Right renal pelvis (tissue), 4 donors: ENCODE data around the gene CD177. TPM values are rescaled to one million over a fixed set of nuclear protein-coding genes. Genes with fewer than 3 reads are reported as not detected.
"Not testable (repeated sequence)": the region's sequence is repeated elsewhere in the genome, so short reads cannot be mapped to it uniquely, and the experiment has no call there.

Source experiments
- DNase-seq, 4 donors: peaks; one replicate each; pipeline ENCODE4 v3.0.0-alpha.2; 2013; ENCODE audit warnings: low read depth in 4 of 4, low spot score in 3 of 4, missing footprints in 1 of 4
- polyA plus RNA-seq, 4 donors: library from polyadenylated mRNA; unstranded; fragments of 120-200 nt; gene quantifications; one replicate each; pipeline ENCODE4 v1.2.1, GENCODE V29; 2013; ENCODE audit not compliant: insufficient read length in 4 of 4

CD177 gene
- polyA plus RNA-seq, 4 donors: 0.35 to 0.39 TPM; not detected in 2

DNA sequence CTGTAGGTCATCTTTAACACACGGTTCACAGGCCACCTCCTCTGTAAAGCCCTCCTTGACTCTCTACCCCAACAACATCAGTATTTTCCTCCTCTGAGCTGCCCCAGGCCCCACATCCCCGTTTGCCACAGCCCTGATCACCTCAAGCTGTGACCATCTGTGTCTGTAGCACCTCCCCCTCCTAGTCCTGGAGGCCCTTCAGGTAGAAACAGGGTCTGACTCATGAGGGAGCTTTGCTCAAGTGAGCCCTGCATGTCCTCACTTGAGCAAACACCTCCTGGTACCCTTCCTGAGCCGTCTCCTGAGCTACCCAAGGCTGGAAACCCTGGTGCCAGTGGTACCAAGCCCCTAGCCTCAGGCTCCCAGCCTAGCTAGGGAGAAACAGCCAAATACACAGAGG, 24.1 kb downstream of the CD177 start:
- DNase-seq: not testable (repeated sequence)

DNA sequence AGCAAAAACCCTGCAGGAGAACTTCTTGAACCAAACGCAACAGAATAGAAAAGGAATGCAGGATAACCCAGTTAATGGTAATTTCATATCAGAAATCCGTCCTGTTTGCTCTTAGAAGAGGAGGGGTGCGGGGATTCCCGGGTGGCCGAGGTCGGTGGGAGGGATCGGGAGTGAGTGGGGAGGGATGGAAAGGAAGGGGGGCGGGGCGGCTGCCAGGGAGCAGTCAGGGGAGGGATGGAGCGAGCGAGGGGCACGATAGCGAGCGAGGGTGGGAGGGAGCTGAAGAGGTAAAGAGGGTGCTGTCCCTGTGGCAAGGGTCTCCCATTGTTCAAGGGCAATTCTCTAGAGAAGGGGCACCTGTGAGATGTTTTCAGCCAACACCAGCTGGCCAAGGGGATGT, 26.5 kb downstream of the CD177 start:
- no peak for DNase-seq

DNA sequence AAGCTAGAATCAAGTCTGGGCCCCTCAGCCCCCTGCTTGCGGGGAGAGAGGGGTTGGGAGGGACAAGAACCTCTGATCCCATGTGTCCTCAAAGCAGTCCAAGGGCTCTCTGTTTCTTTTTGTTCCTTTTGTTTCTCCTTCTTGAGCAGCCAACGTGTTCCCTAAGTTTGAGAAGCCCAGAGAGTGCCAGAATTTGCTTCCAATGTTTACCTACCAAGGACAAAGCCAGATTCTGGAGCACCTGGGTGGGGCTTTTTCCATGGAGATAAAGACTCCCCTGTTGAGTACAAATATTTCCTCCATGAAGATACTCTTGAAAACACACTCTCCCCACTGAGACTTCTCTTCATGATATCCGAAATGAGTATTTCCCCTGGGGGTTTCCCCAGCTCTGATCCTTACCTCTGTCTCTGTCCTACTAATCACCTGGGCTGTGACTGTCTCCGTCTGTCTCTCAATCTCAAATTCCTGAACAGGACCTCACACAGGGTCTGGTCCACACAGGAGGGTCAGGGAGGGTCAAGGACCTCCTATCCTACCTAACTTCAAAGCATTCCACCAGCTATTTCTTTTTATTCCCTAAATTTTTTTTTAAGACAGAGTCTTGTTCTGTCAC, 27.4 kb downstream of the CD177 start:
- DNase-seq: no peak

DNA sequence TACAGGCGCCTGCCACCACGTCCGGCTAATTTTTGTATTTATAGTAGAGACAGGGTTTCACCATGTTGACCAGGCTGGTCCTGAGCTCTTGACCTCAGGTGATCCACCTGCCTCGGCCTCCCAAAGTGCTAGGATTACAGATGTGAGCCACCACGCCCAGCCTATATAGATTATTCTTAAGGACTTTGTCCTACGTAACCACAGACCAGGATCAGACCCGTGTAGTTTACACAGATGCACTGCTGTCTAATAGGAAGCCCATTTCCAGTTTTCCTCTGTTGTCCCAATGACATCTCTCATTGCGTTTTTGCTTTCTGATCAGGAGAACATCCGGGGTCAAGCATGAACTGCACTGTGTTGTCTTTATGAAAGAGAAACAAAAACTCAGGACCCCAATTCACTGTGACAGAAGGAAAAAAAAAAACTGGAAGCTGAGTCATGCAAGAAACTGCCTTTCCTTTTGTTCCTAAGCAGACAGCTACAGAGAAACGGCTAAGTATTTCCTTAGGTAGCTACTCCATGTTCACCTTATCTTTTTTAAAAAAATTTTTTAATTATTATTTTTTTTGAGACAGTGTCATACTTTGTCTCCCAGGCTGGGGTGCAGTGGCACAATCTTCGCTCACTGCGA, 29.2 kb downstream of the CD177 start:
- DNase-seq: not testable (repeated sequence)

DNA sequence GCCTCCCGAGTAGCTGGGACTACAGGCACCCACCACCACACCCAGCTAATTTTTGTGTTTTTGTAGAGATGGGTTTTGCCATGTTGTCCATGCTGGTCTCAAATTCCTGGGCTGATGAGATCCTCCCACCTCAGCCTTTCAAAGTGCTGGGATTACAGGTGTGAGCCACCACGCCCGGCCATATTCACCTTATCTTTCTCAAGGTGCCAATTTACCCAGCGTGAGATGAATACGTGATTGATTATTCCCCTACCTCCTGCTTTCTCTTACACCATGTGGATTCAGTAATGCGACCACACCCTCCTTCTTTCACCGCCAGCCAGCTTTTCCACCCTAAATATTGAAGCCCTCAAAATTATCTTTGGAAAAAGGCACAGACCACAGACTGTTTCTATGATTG, 29.8 kb downstream of the CD177 start:
- not testable (repeated sequence) for DNase-seq

DNA sequence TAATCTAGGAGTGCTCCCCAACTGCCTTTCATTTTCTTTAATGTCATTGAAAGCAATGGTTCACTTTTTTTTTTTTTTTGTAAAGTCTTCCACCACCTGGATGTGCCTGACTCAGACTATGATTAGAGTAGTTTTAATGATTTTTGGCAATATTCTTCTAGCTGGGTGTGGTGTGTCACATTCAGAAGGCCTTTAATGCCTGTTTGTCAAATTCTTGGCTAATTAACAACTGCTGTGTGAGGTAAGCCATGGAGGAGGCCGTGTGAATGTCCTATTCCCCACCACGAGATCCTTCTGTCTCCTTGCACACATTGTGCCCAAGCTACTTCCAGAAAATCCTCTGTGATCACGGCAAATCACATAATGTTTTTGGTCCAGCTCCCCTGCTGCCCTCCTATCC, 30.3 kb downstream of the CD177 start:
- not testable (repeated sequence) for DNase-seq

DNA sequence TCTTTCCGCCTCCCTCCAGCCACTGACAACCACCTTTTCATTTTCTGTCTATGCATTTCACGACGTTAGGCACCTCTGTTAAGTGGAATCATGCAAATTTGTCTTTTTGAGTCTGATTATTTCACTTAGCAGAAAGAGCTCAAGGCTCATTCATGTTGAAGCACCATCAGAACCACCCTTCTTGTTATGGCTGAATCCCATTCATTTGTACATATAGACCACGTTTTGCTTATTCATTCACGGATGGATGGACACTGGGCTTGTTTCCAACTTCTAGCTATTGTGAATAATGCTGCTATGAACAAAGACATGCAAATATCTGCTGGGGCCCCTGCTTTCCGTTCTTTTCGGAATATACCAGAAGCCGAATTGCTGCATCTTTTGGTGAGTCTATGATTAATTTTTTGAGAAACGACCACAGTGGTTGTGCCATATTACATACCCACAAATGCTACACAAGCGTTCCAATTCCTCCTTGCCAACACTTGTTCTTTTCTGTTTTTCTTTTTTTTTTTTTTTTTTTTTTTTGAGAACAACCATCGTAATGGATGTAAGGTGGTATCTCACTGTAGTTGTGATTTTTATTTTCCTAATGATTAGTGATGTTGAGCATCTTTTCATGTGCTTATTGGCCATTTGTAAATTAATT, 37.5 kb downstream of the CD177 start:
- not testable (repeated sequence) for DNase-seq

DNA sequence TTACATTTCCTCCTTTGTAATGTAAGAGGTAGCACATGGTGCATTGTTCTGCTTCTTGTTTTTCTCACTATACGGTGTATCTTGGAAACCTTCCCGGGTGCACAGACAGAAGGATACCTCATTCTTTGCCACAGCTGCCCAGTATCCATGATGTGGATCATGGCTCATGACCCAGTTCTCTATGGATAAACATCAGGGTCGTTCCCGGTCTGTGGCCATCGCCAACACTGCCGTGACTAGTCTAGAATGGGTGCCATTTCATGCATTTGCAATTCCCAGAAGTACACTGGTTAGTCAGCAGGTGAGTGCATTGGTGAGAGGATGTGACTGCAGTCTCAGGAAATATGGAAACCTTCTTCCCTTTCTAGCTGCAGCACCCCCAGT, 38.1 kb downstream of the CD177 start:
- DNase-seq: not testable (repeated sequence)

DNA sequence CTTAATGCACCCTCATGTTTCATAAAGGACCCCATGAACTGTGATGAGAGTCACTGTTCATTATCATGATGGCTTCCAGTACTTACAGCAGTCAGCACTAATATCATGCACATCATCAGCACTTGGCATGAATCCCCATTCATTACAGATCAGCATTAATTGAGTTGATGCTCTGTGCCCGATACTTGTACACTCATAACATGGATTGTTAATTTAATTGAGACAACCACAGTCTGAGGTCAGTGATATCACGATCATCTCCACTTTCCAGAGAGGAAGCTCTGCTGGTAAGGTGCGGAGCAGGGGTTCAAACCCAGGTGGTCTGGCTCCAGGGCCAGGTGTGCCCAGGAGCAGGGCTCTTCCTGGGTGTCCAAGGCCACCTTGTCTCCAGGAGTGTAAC, 40.0 kb downstream of the CD177 start:
- not testable (repeated sequence) for DNase-seq

DNA sequence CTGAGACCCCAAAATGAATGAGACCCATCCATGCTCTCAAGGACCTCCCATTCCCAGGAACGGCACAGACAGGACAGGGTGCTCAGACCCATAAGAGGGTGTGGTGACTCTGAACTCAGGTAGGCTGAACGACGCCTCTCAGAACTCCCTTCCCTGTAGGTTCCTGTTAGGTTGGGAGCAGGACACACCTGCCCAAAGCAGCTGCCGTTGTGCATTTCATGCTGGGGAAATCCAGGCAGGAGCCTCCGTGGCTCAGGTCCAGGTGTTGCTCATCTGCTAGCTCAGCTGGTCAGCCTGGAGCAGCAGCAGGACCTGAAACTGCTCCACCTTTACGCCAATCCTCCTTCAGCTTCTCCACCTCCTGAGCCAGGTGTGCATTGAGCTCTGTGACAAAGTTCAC, 42.1 kb downstream of the CD177 start:
- no peak for DNase-seq

DNA sequence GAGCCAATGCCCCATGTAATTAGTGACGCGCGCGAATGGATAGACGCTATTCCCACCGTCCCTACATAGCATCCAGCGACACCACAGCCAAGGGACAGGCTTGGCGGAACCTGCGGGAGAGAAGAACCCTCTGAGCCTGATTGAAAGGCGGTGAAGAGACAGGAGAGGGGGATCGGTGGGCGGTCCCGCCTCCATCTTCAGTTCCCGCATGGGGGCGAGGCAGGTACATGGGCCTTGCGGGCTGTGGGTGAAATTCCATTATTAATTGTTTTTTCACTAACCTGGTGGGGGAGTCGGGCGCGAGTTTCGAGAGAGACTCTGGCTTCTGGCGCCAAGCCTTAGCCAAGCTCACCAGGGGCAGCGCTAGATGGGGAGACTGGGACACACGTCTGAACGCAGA, 52.8 kb downstream of the CD177 start:
- DNase-seq: no peak

DNA sequence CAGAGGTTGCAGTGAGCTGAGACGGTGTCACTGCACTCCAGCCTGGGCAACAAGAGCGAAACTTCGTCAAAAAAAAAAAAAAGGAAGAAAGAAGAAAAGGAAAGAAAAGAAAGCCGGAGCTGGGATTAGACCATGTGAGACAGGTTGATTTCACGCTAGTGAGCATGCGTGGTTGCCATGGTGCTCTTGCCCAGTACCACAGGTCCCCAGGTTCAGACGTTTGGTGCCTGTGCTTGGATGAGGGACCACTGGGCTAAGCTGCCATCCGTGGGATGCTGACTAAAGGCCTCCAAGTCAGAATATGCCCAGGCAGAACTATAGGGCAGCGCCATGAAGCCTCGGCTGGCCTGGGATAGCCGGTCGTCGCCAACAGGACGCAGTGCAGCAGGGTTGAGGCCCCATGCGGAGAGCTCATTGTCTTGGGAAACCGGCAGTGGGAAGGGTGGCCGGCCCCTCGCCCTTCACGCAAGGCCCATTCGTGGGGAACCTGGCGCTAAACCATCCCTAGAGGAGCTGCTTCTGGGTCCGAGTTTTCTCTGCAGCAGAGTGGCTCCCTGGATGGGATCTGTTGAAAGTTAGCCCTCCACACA, 54.0 kb downstream of the CD177 start:
- no peak for DNase-seq

DNA sequence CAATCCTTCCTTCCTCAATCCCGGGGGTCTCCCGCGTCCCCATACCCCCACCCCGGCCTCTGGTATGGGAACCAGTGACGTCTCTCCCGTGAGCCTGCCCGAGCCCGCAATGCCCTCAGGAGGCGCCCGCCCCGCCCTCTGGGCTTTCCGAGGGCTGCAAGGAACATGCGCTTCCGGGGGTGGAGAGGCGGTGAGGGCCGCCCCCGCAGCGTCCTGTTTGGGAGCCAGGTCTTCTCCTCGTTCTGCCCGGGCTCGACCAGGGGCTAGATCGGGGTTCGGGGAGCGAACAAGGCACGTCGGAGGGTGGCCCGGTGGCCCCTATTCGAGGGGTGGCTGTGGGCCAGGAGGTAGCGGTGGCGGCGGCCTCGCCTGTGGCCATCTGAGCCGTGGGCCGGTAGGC, 54.6 kb downstream of the CD177 start:
- DNase-seq: no peak

DNA sequence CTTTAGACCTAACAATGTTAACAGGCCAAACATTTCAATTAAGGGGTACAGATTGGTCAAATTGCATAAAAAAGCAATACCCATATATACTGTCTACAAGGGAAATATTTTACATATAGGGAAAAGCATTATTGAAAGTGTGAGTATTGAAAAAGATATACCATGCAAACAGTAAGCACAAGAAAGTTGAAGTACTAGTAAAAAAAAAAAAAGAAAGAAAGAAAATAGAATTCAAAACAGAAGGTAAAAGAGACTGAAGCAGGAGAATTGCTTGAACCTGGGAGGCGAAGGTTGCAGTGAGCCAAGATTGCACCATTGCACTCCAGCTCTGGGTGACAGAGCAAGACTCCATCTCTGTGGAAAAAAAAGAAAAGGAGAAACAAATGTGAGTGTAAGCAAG, 55.9 kb downstream of the CD177 start:
- DNase-seq: no peak

DNA sequence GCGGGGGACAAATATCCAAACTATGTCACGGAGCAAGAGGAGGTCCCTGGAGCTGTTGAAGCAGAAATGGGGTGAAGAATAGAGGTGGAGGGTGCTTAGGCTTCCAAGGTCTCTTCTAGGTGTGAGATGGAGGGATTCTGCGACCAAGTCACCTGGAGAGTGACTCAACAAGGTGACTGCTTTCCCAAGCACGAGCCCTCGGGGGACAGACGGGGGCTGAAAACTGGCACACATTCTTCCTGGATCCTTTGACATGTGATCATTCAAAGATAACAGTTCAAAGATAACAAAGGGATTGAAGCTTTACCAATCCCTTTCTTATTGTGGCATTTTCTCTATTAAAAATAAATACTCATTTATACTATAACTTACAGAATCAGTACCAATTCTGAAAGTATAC, 59.0 kb downstream of the CD177 start:
- no peak for DNase-seq

Other genes with a start within 250 kb of the CD177 start
- gene PSG5, start 167.2 kb upstream of the CD177 start, polyA plus RNA-seq: under 1 TPM in 1 of 4 donors, not detected in 3; 0.21 TPM
- gene PSG4, start 148.0 kb upstream of the CD177 start, polyA plus RNA-seq: under 1 TPM in 2 of 4 donors, not detected in 2; 0.09 to 0.15 TPM
- gene PSG9, start 84.2 kb upstream of the CD177 start, polyA plus RNA-seq: not detected
- gene TEX101, start 61.2 kb downstream of the CD177 start, polyA plus RNA-seq: under 1 TPM in 1 of 4 donors, not detected in 3; 0.06 TPM
- gene LYPD3, start 111.9 kb downstream of the CD177 start, polyA plus RNA-seq: 1 to 10 TPM; 1.6 to 5.5 (median 2.5) TPM
- 10 to 100 TPM in 1 of 4 donors, 1 to 10 TPM in 3; 5.7 to 13.7 (median 8.8) TPM for gene PHLDB3, start 151.1 kb downstream of the CD177 start, polyA plus RNA-seq
- gene ETHE1, start 173.5 kb downstream of the CD177 start, polyA plus RNA-seq: 10 to 100 TPM; 27.5 to 31.1 (median 28.1) TPM
- 1 to 10 TPM; 1.9 to 2.6 (median 2.0) TPM for gene ZNF575, start 179.5 kb downstream of the CD177 start, polyA plus RNA-seq
- gene XRCC1, start 221.8 kb downstream of the CD177 start, polyA plus RNA-seq: 10 to 100 TPM; 56.7 to 71.0 (median 66.6) TPM
- gene PINLYP, start 222.1 kb downstream of the CD177 start, polyA plus RNA-seq: 10 to 100 TPM; 17.4 to 19.4 (median 18.7) TPM
- 10 to 100 TPM; 12.1 to 16.4 (median 13.2) TPM for gene IRGQ, start 242.4 kb downstream of the CD177 start, polyA plus RNA-seq
- 10 to 100 TPM; 10.9 to 16.7 (median 11.6) TPM for gene ZNF576, start 242.9 kb downstream of the CD177 start, polyA plus RNA-seq